HEK293T (cell line): ENCODE results near the gene MYO16.

Experiments
- CTCF ChIA-PET: fragments of 350-600 bp; formaldehyde crosslinking; extraction: SDS; loops from one replicate; lab custom pipeline; 2021; ENCODE audit warnings: antibody characterized with exemption, inconsistent platforms; lab: Yijun Ruan, JAX
- POLR2A ChIA-PET: fragments of 350-600 bp; formaldehyde crosslinking; extraction: SDS; loops from one replicate; lab custom pipeline; 2020; ENCODE audit warnings: antibody characterized with exemption, inconsistent platforms; lab: Yijun Ruan, JAX
- DNase-seq: peaks from one replicate; pipeline ENCODE4 v3.0.0; 2012; ENCODE audit warnings: mixed read lengths; ENCODE audit errors: extremely low spot score
- ARNT ChIP-seq: fragments of 450-650 bp; IDR thresholded peaks from 2 replicates; pipeline ENCODE4 v1.6.1; 2017; ENCODE audit warnings: mild to moderate bottlenecking
- BHLHE40 ChIP-seq: fragments of 450-650 bp; IDR thresholded peaks from 2 replicates; pipeline ENCODE4 v1.6.1; 2016; ENCODE audit warnings: mild to moderate bottlenecking, moderate library complexity, borderline replicate concordance
- CTBP1 ChIP-seq: fragments of 450-650 bp; IDR thresholded peaks from 2 replicates; pipeline ENCODE4 v1.6.1; 2016; ENCODE audit warnings: borderline replicate concordance
- ELF4 ChIP-seq: fragments of 450-650 bp; IDR thresholded peaks from 2 replicates; pipeline ENCODE4 v1.6.1; 2017; ENCODE audit warnings: antibody characterized with exemption
- FOXA1 ChIP-seq: fragments of 450-650 bp; IDR thresholded peaks from 2 replicates; pipeline ENCODE4 v1.6.1; 2016; ENCODE audit warnings: mild to moderate bottlenecking
- FOXK2 ChIP-seq: fragments of 450-650 bp; IDR thresholded peaks from 2 replicates; pipeline ENCODE4 v1.6.1; 2016; ENCODE audit warnings: mild to moderate bottlenecking
- FOXM1 ChIP-seq: fragments of 450-650 bp; IDR thresholded peaks from 2 replicates; pipeline ENCODE4 v1.6.1; 2017; ENCODE audit warnings: mild to moderate bottlenecking, borderline replicate concordance
- HDGF ChIP-seq: fragments of 450-650 bp; IDR thresholded peaks from 2 replicates; pipeline ENCODE4 v1.6.1; 2017; ENCODE audit warnings: antibody characterized with exemption, borderline replicate concordance
- L3MBTL2 ChIP-seq: fragments of 450-650 bp; conservative IDR thresholded peaks from 2 replicates; pipeline ENCODE4 v1.6.1; 2016; ENCODE audit warnings: mild to moderate bottlenecking
- LEF1 ChIP-seq: fragments of 450-650 bp; IDR thresholded peaks from 2 replicates; pipeline ENCODE4 v1.6.1; 2017; ENCODE audit warnings: mild to moderate bottlenecking, borderline replicate concordance
- NFRKB ChIP-seq: fragments of 450-650 bp; IDR thresholded peaks from 2 replicates; pipeline ENCODE4 v1.6.1; 2016; ENCODE audit warnings: mild to moderate bottlenecking, moderate library complexity
- SP1 ChIP-seq: fragments of 450-650 bp; IDR thresholded peaks from 2 replicates; pipeline ENCODE4 v1.6.1; 2017
- SUZ12 ChIP-seq: fragments of 450-650 bp; IDR thresholded peaks from 2 replicates; pipeline ENCODE4 v1.6.1; 2016; ENCODE audit warnings: mild to moderate bottlenecking
- TARDBP ChIP-seq: fragments of 450-650 bp; IDR thresholded peaks from 2 replicates; pipeline ENCODE4 v1.6.1; 2016
- ZNF384 ChIP-seq: fragments of 450-650 bp; IDR thresholded peaks from 2 replicates; pipeline ENCODE4 v1.6.1; 2016
- TF ChIP-seq, protein P1 (sequence below): fragments of 450-650 bp; IDR thresholded peaks from 2 replicates; pipeline ENCODE4 v1.6.1; 2016

MYO16 gene

DNA sequence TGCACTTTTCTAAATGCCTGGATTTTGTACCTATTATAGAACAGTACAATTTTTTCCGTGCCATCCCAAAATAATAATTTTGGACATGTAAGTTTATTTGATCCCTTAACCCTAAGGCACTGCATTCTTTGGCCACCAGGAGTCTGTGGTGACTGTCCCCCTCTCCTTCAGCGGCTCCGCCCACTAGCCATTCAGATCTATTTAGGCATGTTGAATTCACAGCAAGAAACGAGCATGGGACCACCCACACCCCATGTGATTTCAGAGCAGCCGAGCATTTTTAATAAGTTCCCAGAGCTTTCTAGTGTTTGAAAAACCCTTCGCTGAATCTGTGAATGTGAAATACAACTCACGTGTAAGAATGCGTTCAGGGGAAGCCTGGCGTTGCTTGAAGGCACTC, 567.5 kb downstream of the MYO16 start:
- ChIA-PET CTCF (interaction anchor here (0.6 kb wide), 1 partner anchor 42 kb away, joined by 3 read pairs; no protein-coding TSS in a partner anchor), POLR2A (no interaction called here)
- DNase-seq = peak; percentile 8
- no peak for TF ChIP-seq FOXM1
- TF ChIP-seq FOXK2 = no peak
- no peak for TF ChIP-seq BHLHE40
- no peak for TF ChIP-seq ELF4
- TF ChIP-seq NFRKB = no peak
- TF ChIP-seq HDGF = no peak
- TF ChIP-seq TARDBP = no peak
- no peak for TF ChIP-seq SP1
- TF ChIP-seq FOXA1 = no peak
- no peak for TF ChIP-seq ZNF384
- TF ChIP-seq, protein P1, sequence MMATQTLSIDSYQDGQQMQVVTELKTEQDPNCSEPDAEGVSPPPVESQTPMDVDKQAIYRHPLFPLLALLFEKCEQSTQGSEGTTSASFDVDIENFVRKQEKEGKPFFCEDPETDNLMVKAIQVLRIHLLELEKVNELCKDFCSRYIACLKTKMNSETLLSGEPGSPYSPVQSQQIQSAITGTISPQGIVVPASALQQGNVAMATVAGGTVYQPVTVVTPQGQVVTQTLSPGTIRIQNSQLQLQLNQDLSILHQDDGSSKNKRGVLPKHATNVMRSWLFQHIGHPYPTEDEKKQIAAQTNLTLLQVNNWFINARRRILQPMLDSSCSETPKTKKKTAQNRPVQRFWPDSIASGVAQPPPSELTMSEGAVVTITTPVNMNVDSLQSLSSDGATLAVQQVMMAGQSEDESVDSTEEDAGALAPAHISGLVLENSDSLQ = no peak
- TF ChIP-seq SUZ12 = no peak
- TF ChIP-seq LEF1 = no peak

DNA sequence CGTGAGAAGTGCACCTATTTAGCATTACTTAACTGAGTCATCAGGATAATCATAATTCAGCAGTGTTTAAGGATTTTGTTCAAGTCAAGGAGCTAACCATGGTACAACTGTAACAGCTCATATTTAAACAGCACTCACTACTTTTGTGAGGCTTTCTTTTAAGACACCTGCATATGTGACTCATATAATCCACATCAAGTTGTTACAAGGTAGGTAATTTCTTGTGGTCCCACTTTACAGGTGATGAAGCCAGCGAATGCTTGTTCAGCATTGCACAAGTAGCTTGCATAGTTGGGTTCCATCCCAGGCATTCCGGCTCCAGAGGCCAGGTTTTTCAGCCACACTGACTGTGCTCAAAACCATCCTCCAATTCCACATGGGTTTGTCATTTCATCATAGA, 569.2 kb downstream of the MYO16 start:
- no peak for DNase-seq
- TF ChIP-seq SUZ12 (no peak), BHLHE40 (no peak), ZNF384 (no peak), CTBP1 (no peak), FOXM1 (no peak), NFRKB (no peak), TARDBP (no peak), ARNT (no peak), FOXA1 (no peak), ELF4 (no peak), HDGF (no peak)
- TF ChIP-seq, protein P1 = no peak
- ChIA-PET POLR2A (no interaction called here), CTCF (no interaction called here)

DNA sequence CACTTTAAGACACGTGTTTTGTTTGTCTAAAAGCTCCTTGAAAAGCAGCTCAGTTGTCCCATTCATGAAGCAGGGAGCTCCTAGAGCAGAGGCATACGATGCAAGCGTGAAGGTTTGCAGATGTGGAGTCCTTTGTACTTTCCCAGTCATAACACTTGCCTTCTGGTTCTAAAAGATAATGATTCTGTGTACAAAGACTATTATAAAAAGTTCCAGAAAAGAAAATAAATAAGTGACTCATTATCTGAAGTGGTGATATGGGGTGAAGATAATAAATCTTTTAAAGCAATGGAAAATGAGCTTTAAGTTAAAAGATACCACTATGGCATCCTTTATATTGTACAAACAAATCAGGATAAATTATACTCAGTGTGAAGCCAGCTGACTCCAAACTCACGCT, 569.9 kb downstream of the MYO16 start:
- CTCF ChIA-PET = no interaction called here
- POLR2A ChIA-PET = no interaction called here
- TF ChIP-seq HDGF = no peak
- no peak for TF ChIP-seq SP1
- no peak for TF ChIP-seq FOXM1
- no peak for TF ChIP-seq FOXA1
- TF ChIP-seq NFRKB = no peak
- no peak for TF ChIP-seq ZNF384
- TF ChIP-seq ELF4 = no peak
- TF ChIP-seq L3MBTL2 = no peak
- no peak for TF ChIP-seq ARNT
- TF ChIP-seq, protein P1 = no peak
- TF ChIP-seq SUZ12 = no peak
- TF ChIP-seq TARDBP = no peak
- TF ChIP-seq BHLHE40 = no peak
- TF ChIP-seq CTBP1 = no peak
- TF ChIP-seq LEF1 = no peak
- TF ChIP-seq FOXK2 = no peak
- no peak for DNase-seq

DNA sequence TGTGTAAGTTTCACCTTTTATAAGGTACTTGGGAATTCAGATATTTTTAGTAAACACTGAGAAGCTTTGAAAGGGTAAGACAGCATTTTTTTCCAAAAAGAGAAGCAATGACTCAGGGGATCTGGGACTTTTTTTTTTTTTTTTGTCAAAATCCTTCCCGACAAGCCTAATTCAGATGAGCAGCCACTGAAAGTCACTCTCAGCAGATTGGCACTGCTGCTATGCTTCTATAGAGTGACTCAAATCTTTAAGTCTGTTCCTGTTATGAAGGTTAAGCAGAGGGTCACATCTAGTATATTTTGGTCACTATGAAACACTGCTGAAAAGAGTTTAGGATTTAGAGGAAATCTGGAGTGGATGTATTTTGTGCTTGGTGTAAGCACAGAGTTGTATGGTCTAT, 571.1 kb downstream of the MYO16 start:
- no peak for DNase-seq
- ChIA-PET CTCF (no interaction called here), POLR2A (no interaction called here)
- no peak for TF ChIP-seq CTBP1
- no peak for TF ChIP-seq FOXA1
- TF ChIP-seq NFRKB = no peak
- no peak for TF ChIP-seq ELF4
- TF ChIP-seq HDGF = no peak
- TF ChIP-seq, protein P1 = no peak
- TF ChIP-seq L3MBTL2 = no peak
- TF ChIP-seq BHLHE40 = no peak
- TF ChIP-seq SP1 = no peak
- TF ChIP-seq ZNF384 = no peak

DNA sequence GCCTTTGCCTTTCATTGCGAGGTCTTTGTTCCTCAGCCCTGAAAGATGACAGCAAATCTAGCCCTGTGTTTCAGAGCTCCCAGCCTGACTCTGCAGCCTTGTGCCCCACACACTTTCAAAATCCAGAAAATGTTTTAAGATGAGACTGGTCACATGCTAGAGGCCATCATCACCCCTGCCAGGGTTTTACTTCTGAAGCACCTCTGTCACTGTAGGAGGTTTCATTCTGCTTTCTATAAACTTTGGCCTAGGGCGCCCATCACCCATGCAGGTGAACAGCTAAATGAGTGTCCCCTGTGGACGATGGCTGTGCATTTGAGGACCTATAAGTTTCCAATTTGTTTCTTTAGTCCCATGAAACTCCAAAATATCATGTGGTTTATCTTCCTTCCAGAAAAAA, 574.2 kb downstream of the MYO16 start:
- no peak for DNase-seq
- no peak for TF ChIP-seq FOXM1
- no peak for TF ChIP-seq ELF4
- TF ChIP-seq L3MBTL2 = no peak
- TF ChIP-seq SUZ12 = no peak
- no peak for TF ChIP-seq FOXK2
- TF ChIP-seq CTBP1 = no peak
- TF ChIP-seq NFRKB = no peak
- TF ChIP-seq HDGF = no peak
- TF ChIP-seq BHLHE40 = no peak
- no peak for TF ChIP-seq ARNT
- no peak for TF ChIP-seq LEF1
- TF ChIP-seq, protein P1 = no peak
- TF ChIP-seq SP1 = no peak
- TF ChIP-seq FOXA1 = no peak
- TF ChIP-seq TARDBP = no peak
- no peak for TF ChIP-seq ZNF384
- ChIA-PET CTCF (no interaction called here), POLR2A (no interaction called here)
